ENCODE data around the gene HECTD4. TPM values are rescaled to one million over a fixed set of nuclear protein-coding genes. Genes with fewer than 3 reads are reported as not detected.

The HECTD4 gene
- polyA plus RNA-seq, 1 donor from 2014 or later, result 15.8 TPM

- H4K20me1 ChIP-seq (ENCODE audit: insufficient read depth), result no peaks in the 10 kb centered on the region
- H3K27ac ChIP-seq (ENCODE audit: low read length), result no peak overlapping the region
- H3K9me3 ChIP-seq (ENCODE audit: low read length), result no peaks in the 10 kb centered on the region
- H3K79me2 ChIP-seq (replicated peaks; ENCODE audit: insufficient read depth, low read length), result no peaks in the 10 kb centered on the region
- TF ChIP-seq TAF1 (IDR thresholded peaks at IDR 0.05; ENCODE audit: low read depth) (no peak), CTCF (IDR thresholded peaks at IDR 0.05; ENCODE audit: poor library complexity, severe bottlenecking) (no peak)
- no peaks in the 10 kb centered on the region for H3K9me2 ChIP-seq (ENCODE audit: insufficient read depth, low read length)
- H3F3A ChIP-seq (ENCODE audit: insufficient read depth, low read length, poor library complexity, severe bottlenecking), result no peaks in the 10 kb centered on the region
- no peak overlapping the region for H3K4me3 ChIP-seq (ENCODE audit: low read length)
- no peak overlapping the region for H2AFZ ChIP-seq (ENCODE audit: low read depth, low read length)
- no peaks in the 10 kb centered on the region for H3K27me3 ChIP-seq (ENCODE audit: insufficient read depth, low read depth, low read length)
- peaks cover 10% of the 10 kb centered on the region for H3K36me3 ChIP-seq (ENCODE audit: insufficient read depth, low read length)
- H3K4me2 ChIP-seq (ENCODE audit: low read length), result no peak overlapping the region
- H3K9ac ChIP-seq (ENCODE audit: low read length), result no peak overlapping the region
These were observed 107.0 kb downstream of the HECTD4 start for GRCh38 chr12:112275207-112275606.

GRCh38 chr12:112270673-112271072 is 111.6 kb downstream of the HECTD4 start:
- no peak overlapping the region for H3K9ac ChIP-seq (ENCODE audit: low read length)
- H3K27ac ChIP-seq (ENCODE audit: low read length), result no peak overlapping the region
- H4K20me1 ChIP-seq (ENCODE audit: insufficient read depth), result no peaks in the 10 kb centered on the region
- H3F3A ChIP-seq (ENCODE audit: insufficient read depth, low read length, poor library complexity, severe bottlenecking), result no peaks in the 10 kb centered on the region
- H3K9me3 ChIP-seq (ENCODE audit: low read length), result no peaks in the 10 kb centered on the region
- no peak overlapping the region for H3K4me2 ChIP-seq (ENCODE audit: low read length)
- peaks cover 16% of the 10 kb centered on the region for H3K36me3 ChIP-seq (ENCODE audit: insufficient read depth, low read length)
- no peaks in the 10 kb centered on the region for H3K79me2 ChIP-seq (replicated peaks; ENCODE audit: insufficient read depth, low read length)
- no peak for TF ChIP-seq REST (IDR thresholded peaks at IDR 0.05; ENCODE audit: borderline replicate concordance)
- TF ChIP-seq SMC3 (conservative IDR thresholded peaks at IDR 0.05; ENCODE audit: poor library complexity), result no peak
- no peak for TF ChIP-seq POLR2AphosphoS5 (IDR thresholded peaks at IDR 0.05)
- no peak for TF ChIP-seq EP300 (conservative IDR thresholded peaks at IDR 0.05; ENCODE audit: poor library complexity, severe bottlenecking)
- no peak for TF ChIP-seq TAF1 (IDR thresholded peaks at IDR 0.05; ENCODE audit: low read depth)
- TF ChIP-seq RAD21 (conservative IDR thresholded peaks at IDR 0.05), result no peak
- TF ChIP-seq MXI1 (conservative IDR thresholded peaks at IDR 0.05; ENCODE audit: poor library complexity, severe bottlenecking), result no peak
- TF ChIP-seq CTCF (IDR thresholded peaks at IDR 0.05; ENCODE audit: poor library complexity, severe bottlenecking), result no peak
- TF ChIP-seq EZH2 (IDR thresholded peaks at IDR 0.05; ENCODE audit: borderline replicate concordance, insufficient read depth, low read length, poor library complexity, severe bottlenecking), result no peak
- H2AFZ ChIP-seq (ENCODE audit: low read depth, low read length), result no peak overlapping the region
- no peaks in the 10 kb centered on the region for H3K9me2 ChIP-seq (ENCODE audit: insufficient read depth, low read length)
- no peak overlapping the region for H3K4me3 ChIP-seq (ENCODE audit: low read length)
- H3K27me3 ChIP-seq (ENCODE audit: insufficient read depth, low read depth, low read length), result no peaks in the 10 kb centered on the region

All from neural cell (in vitro differentiated cells).